HEK293 (cell line): ENCODE results near the gene ELOVL7.
"Not testable (repeated sequence)": the region's sequence is repeated elsewhere in the genome, so short reads cannot be mapped to it uniquely, and the experiment has no call there.

ENCODE experiments used
- CTCF ChIA-PET: fragments of 350-600 bp; formaldehyde crosslinking; extraction: SDS; loops from one replicate; lab custom pipeline; 2021; ENCODE audit warnings: antibody characterized with exemption; lab: Yijun Ruan, JAX
- POLR2A ChIA-PET: fragments of 300-600 bp; formaldehyde crosslinking; extraction: SDS; loops from one replicate; lab custom pipeline; 2020; ENCODE audit warnings: antibody characterized with exemption, inconsistent platforms; lab: Yijun Ruan, JAX
- H3K27ac ChIP-seq: fragments of 200-500 bp; sonication (Bioruptor generic); 2 replicates; pipeline ENCODE4 v1.5.1; 2014; ENCODE audit warnings: low read depth, low read length, control low read depth, inconsistent platforms; ENCODE audit errors: extremely low read depth
- H3K36me3 ChIP-seq, 2 experiments: fragments of 200-500 bp in 1 of 2; sonication (Bioruptor generic) in 1 of 2; 1 replicate in 1 of 2; 2 replicates in 1 of 2; pipeline ENCODE4 v1.5.1; 2014 to 2017; ENCODE audit warnings: inconsistent platforms in 2 of 2, low read length in 2 of 2; ENCODE audit not compliant: control insufficient read depth in 2 of 2, insufficient read depth in 1 of 2
- H3K4me1 ChIP-seq: fragments of 200-500 bp; sonication (Bioruptor generic); 2 replicates; pipeline ENCODE4 v1.5.1; 2014; ENCODE audit warnings: mild to moderate bottlenecking, low read length, inconsistent platforms; ENCODE audit not compliant: control insufficient read depth, insufficient read depth
- H3K4me3 ChIP-seq: 2 replicates; pipeline ENCODE4 v1.5.1; 2011; ENCODE audit warnings: low read depth, mild to moderate bottlenecking, control low read depth, low read length, moderate library complexity
- H3K9me3 ChIP-seq: fragments of 200-500 bp; sonication (Bioruptor generic); 2 replicates; pipeline ENCODE4 v1.5.1; 2014; ENCODE audit warnings: low read depth, low read length, inconsistent platforms; ENCODE audit not compliant: control insufficient read depth, insufficient read depth
- BCL11A ChIP-seq: fragments of 450-650 bp; formaldehyde crosslinking; IDR thresholded peaks from 2 replicates; pipeline ENCODE4 v1.5.1; 2016; ENCODE audit warnings: low read depth, missing biosample characterization, missing genetic modification characterization
- REPIN1 ChIP-seq: fragments of 450-650 bp; formaldehyde crosslinking; IDR thresholded peaks from 2 replicates; pipeline ENCODE4 v1.5.1; 2017; ENCODE audit warnings: missing biosample characterization, missing genetic modification characterization, low read depth
- SALL2 ChIP-seq: fragments of 450-650 bp; formaldehyde crosslinking; IDR thresholded peaks from 2 replicates; pipeline ENCODE4 v1.5.0; 2017; ENCODE audit warnings: missing biosample characterization, mild to moderate bottlenecking, missing genetic modification characterization, borderline replicate concordance
- ZFP41 ChIP-seq: fragments of 450-650 bp; formaldehyde crosslinking; IDR thresholded peaks from 2 replicates; pipeline ENCODE4 v1.5.1; 2016; ENCODE audit warnings: missing biosample characterization, missing genetic modification characterization, borderline replicate concordance
- ZIC2 ChIP-seq: fragments of 450-650 bp; formaldehyde crosslinking; IDR thresholded peaks from 2 replicates; pipeline ENCODE4 v1.5.1; 2016; ENCODE audit warnings: missing biosample characterization, missing genetic modification characterization
- ZNF10 ChIP-seq: fragments of 450-650 bp; formaldehyde crosslinking; IDR thresholded peaks from 2 replicates; pipeline ENCODE4 v1.5.1; 2017; ENCODE audit warnings: missing biosample characterization, missing genetic modification characterization
- ZNF121 ChIP-seq: fragments of 450-650 bp; formaldehyde crosslinking; IDR thresholded peaks from 2 replicates; pipeline ENCODE4 v1.5.1; 2016; ENCODE audit warnings: missing biosample characterization, missing genetic modification characterization
- ZNF146 ChIP-seq: fragments of 450-650 bp; formaldehyde crosslinking; IDR thresholded peaks from 2 replicates; pipeline ENCODE4 v1.5.1; 2016; ENCODE audit warnings: missing biosample characterization, missing genetic modification characterization
- ZNF184 ChIP-seq: fragments of 450-650 bp; IDR thresholded peaks from 2 replicates; pipeline ENCODE4 v1.5.1; 2018; ENCODE audit warnings: missing biosample characterization, mild to moderate bottlenecking, missing genetic modification characterization
- ZNF239 ChIP-seq: fragments of 450-650 bp; formaldehyde crosslinking; IDR thresholded peaks from 2 replicates; pipeline ENCODE4 v1.5.1; 2016; ENCODE audit warnings: missing biosample characterization, missing genetic modification characterization
- ZNF311 ChIP-seq: fragments of 450-650 bp; formaldehyde crosslinking; IDR thresholded peaks from 2 replicates; pipeline ENCODE4 v1.5.1; 2017; ENCODE audit warnings: missing biosample characterization, missing genetic modification characterization, borderline replicate concordance
- ZNF530 ChIP-seq: fragments of 450-650 bp; formaldehyde crosslinking; IDR thresholded peaks from 2 replicates; pipeline ENCODE4 v1.5.1; 2016; ENCODE audit warnings: low read depth, missing biosample characterization, missing genetic modification characterization
- ZNF544 ChIP-seq: fragments of 450-650 bp; formaldehyde crosslinking; IDR thresholded peaks from 2 replicates; pipeline ENCODE4 v1.5.0; 2017; ENCODE audit warnings: missing biosample characterization, missing genetic modification characterization
- ZNF561 ChIP-seq: fragments of 450-650 bp; IDR thresholded peaks from 2 replicates; pipeline ENCODE4 v1.5.1; 2018; ENCODE audit warnings: missing biosample characterization, missing genetic modification characterization, borderline replicate concordance
- ZNF658 ChIP-seq: fragments of 450-650 bp; formaldehyde crosslinking; IDR thresholded peaks from 2 replicates; pipeline ENCODE4; 2016; ENCODE audit warnings: missing biosample characterization, missing genetic modification characterization
- ZNF707 ChIP-seq: fragments of 450-650 bp; formaldehyde crosslinking; IDR thresholded peaks from 2 replicates; pipeline ENCODE4 v1.5.1; 2016; ENCODE audit warnings: missing biosample characterization, missing genetic modification characterization
- ZNF776 ChIP-seq: fragments of 450-650 bp; formaldehyde crosslinking; IDR thresholded peaks from 2 replicates; pipeline ENCODE4 v1.5.0; 2017; ENCODE audit warnings: missing biosample characterization, missing genetic modification characterization, borderline replicate concordance
- ZXDB ChIP-seq: fragments of 450-650 bp; formaldehyde crosslinking; IDR thresholded peaks from 2 replicates; pipeline ENCODE4 v1.5.1; 2016; ENCODE audit warnings: missing biosample characterization, missing genetic modification characterization
- TF ChIP-seq, protein P1 (sequence below): fragments of 450-650 bp; formaldehyde crosslinking; IDR thresholded peaks from 2 replicates; pipeline ENCODE4 v1.5.1; 2016; ENCODE audit warnings: missing biosample characterization, missing genetic modification characterization
- TF ChIP-seq, protein P2 (sequence below): fragments of 450-650 bp; formaldehyde crosslinking; IDR thresholded peaks from 2 replicates; pipeline ENCODE4 v1.5.1; 2017; ENCODE audit warnings: missing biosample characterization, missing genetic modification characterization

ELOVL7 gene

DNA sequence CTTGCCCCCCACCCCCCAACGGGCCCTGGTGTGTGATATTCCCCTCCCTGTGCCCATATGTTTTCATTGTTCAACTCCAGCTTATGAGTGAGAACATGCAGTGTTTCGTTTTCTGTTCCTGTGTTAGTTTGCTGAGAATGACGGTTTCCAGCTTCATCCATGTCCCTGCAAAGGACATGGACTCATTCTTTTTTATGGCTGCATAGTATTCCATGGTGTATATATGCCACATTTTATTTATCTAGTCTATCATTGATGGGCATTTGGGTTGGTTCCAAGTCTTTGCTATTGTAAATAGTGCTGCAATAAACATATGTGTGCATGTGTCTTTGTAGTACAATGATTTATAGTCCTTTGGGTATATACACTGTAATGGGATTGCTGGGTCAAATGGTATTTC lies 132.2 kb downstream of the ELOVL7 start:
- peak; percentile 80 for TF ChIP-seq ZNF146 (tag by site-specific recombination)
- POLR2A ChIA-PET, CTCF ChIA-PET, H3K9me3 ChIP-seq, H3K4me3 ChIP-seq, H3K27ac ChIP-seq, H3K36me3 ChIP-seq, H3K4me1 ChIP-seq: not testable (repeated sequence)

DNA sequence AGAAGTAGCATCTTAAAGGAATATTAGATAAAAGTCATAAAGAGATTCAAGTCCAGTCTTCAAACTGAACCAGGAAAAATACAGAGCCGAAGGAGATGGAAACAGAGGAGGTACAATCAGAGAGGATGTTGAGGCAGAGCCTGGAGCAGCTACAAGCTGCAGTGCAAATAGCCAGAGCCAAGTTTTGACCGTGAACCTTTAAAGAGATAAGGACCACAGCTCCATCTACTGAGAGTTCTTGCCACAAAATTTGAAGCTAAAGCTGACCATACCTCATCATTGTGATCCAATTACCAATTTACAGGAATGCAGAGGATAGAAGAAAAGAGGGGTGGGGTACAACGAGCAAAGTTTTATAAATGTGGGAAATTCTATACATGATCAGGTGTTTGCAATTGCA lies 133.7 kb downstream of the ELOVL7 start:
- TF ChIP-seq, protein P1, sequence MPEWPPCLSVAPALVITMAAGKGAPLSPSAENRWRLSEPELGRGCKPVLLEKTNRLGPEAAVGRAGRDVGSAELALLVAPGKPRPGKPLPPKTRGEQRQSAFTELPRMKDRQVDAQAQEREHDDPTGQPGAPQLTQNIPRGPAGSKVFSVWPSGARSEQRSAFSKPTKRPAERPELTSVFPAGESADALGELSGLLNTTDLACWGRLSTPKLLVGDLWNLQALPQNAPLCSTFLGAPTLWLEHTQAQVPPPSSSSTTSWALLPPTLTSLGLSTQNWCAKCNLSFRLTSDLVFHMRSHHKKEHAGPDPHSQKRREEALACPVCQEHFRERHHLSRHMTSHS (tag by site-specific recombination): no peak
- TF ChIP-seq REPIN1 (tag by site-specific recombination): no peak
- TF ChIP-seq ZNF121 (tag by site-specific recombination): no peak
- TF ChIP-seq ZNF707 (tag by site-specific recombination): no peak
- TF ChIP-seq, protein P2, sequence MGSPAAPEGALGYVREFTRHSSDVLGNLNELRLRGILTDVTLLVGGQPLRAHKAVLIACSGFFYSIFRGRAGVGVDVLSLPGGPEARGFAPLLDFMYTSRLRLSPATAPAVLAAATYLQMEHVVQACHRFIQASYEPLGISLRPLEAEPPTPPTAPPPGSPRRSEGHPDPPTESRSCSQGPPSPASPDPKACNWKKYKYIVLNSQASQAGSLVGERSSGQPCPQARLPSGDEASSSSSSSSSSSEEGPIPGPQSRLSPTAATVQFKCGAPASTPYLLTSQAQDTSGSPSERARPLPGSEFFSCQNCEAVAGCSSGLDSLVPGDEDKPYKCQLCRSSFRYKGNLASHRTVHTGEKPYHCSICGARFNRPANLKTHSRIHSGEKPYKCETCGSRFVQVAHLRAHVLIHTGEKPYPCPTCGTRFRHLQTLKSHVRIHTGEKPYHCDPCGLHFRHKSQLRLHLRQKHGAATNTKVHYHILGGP (tag by site-specific recombination): no peak
- TF ChIP-seq BCL11A (tag by site-specific recombination): no peak
- TF ChIP-seq ZIC2 (tag by site-specific recombination): no peak
- no peak for TF ChIP-seq ZNF561 (tag by site-specific recombination)
- TF ChIP-seq ZXDB (tag by site-specific recombination): no peak
- TF ChIP-seq ZFP41: no peak
- no peak for TF ChIP-seq ZNF311
- no peak for TF ChIP-seq ZNF544
- no peak for TF ChIP-seq ZNF658 (tag by site-specific recombination)
- no peak for TF ChIP-seq ZNF239 (tag by site-specific recombination)
- TF ChIP-seq ZNF184 (tag by site-specific recombination): no peak
- no peak for TF ChIP-seq ZNF10 (tag by site-specific recombination)
- TF ChIP-seq ZNF530: no peak
- ChIA-PET POLR2A (interaction anchor here (0.8 kb wide), 1 partner anchor 10 kb away, joined by 4 read pairs; the partner anchor contains the start of gene DEPDC1B), CTCF (interaction anchor here (0.6 to 0.7 kb wide), 3 partner anchors 36 to 429 kb away, joined by 3 read pairs; no protein-coding TSS in a partner anchor)
- H3K36me3 ChIP-seq: no peaks in the 10 kb centered on the region
- no peak overlapping the region for H3K27ac ChIP-seq
- no peaks in the 10 kb centered on the region for H3K4me1 ChIP-seq
- no peaks in the 10 kb centered on the region for H3K9me3 ChIP-seq
- no peak overlapping the region for H3K4me3 ChIP-seq

DNA sequence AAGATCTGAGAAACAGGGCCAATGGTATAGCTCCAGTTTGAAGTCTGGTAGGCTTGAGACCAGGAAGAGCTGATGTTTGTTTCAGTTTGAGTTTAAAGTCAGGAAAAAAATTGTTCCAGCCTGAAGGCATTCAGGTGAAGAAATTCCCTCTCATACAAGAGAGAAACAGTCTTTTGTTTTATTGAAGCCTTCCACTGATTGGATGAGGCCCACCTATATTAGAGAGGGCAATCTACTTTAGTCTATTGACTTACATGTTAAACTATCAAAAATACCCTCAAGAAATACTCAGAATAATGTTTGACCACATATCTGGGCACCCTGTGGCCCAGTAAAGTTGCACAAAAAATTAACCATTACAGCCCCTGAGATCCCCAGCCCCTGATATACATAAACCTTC lies 138.9 kb downstream of the ELOVL7 start:
- POLR2A ChIA-PET: no interaction called here
- TF ChIP-seq ZNF10 (tag by site-specific recombination) (peak; percentile 92), SALL2 (tag by site-specific recombination) (no peak), ZNF776 (no peak)

More for the DNA sequence above, 138.9 kb downstream of the ELOVL7 start:
- Histone ChIP-seq H3K9me3 (no peaks in the 10 kb centered on the region), H3K27ac (no peak overlapping the region), H3K4me1 (peaks cover 4% of the 10 kb centered on the region), H3K4me3 (no peak overlapping the region), H3K36me3 (no peaks in the 10 kb centered on the region)
- CTCF ChIA-PET: interaction anchor here (1.1 kb wide), 1 partner anchor 36 kb away, joined by 5 read pairs; no protein-coding TSS in a partner anchor
